Measurements from ENCODE around the gene C10orf90.
A peak's percentile ranks its signal among the peaks of the same experiment; 100 is the strongest.
"Not testable (repeated sequence)": the region's sequence is repeated elsewhere in the genome, so short reads cannot be mapped to it uniquely, and the experiment has no call there.

C10orf90 gene

GRCh38 chr10:126585249-126586017 lies 85.1 kb downstream of the C10orf90 start:
- DNase-seq (ENCODE audit: low spot score) (no peak), FAIRE-seq (no peak)

DNA sequence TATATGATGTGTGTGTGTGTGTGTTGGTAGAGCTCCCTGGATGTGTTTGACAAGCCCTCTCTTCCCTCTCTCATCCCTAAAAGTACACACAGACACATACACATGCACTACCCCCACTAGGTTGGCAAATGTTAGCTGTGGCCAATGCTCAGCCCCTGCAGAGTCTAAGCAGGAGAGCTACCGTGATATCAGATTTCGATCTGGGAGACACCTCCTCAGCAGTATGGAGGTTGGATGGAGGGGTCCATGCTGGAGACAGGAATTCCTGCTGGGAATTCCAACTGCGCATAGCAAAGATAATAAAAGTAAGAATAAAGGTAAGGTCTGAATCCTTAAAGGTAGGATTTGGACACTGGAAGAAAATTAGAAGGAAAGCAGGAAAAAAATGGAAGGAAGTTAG lies 85.7 kb downstream of the C10orf90 start:
- FAIRE-seq (no peak), DNase-seq (ENCODE audit: low spot score) (no peak)

DNA sequence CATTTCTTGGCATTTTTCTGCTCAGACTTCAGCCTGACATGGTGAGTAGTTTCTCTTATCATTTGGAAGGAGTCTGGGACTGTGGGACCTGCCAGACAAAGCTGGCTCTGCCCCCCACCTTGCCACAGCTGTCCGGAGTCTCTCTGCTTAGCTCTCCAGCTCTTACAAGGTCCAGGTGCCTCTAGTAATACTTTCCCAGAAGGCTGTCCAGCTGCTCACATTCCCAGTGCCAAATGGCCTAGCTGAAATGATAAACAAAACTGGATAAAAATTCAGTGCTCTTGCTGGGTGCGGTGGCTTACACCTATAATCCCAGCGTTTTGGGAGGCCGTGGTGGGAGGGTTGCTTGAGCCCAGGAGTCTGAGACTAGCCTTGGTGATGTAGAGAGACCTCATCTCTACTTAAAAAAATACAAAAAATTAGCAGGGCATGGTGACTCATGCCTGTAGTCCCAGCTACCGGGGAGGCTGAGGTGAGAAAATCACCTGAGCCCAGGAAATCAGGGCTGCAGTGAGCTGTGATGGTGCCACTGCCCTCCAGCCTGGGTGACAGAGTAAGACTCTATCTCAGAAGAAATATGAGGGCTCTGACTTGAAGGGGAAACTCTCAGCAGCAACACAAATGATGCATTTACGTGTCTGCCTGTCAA lies 86.8 kb downstream of the C10orf90 start:
- DNase-seq (ENCODE audit: low spot score): no peak
- FAIRE-seq: no peak

- DNase-seq (ENCODE audit: low spot score) (no peak), FAIRE-seq (no peak)
These were observed 88.8 kb downstream of the C10orf90 start for GRCh38 chr10:126581648-126582046.

DNA sequence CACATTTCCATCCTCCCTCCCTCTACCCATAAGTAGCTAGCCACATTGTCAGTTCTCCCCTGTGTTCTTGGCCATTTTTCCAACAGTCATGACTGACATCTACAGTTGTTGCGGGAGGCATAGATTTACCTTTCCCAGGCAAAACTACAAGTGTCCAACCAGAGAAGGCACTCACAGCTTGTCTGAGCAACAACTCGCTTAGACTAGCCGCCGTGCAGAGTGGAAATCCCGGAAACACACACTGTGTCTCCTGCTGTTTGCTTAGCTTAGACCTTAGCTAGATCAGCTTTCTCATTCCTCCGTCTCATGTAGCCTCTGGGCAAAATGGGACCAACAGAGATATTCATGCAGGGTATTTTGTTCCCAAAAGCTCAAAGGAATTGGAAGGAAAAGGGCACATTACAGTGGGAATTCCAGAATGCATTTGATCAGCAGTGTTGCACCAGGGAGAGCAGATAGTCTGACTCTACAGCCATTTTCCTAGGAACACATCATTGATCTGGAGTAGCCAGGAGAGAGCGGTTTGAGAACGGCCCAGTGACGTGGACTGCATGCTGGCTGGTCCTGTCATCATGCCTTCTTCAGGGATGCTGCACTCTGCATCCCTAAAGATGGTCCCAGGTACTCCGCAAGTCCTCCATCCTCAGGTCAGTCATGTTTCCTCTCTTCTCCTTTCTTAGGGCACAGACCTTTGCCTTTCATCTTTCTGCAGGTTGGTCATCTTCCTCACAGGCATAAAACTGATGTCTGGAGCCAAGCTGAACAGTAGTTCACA lies 89.4 kb downstream of the C10orf90 start:
- FAIRE-seq (peak; percentile 50), DNase-seq (ENCODE audit: low spot score) (no peak)

DNA sequence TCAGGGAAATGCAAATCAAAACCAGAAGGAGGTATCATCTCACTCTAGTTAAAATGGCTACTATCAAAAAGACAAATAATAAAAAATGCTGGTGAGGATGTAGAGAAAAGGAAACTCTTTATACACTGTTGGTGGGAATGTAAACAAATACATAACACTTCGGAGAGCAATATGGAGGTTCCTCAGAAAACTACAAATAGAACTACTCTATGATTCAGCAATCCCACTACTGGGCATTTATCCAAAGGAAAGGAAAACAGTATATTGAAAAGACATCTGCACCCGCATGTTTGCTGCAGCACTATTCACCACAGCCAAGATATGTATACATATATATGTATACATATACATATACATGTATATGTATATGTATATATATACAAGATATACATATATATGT lies 94.2 kb downstream of the C10orf90 start:
- no peak for DNase-seq (ENCODE audit: low spot score)
- no peak for FAIRE-seq

GRCh38 chr10:126570621-126571602 lies 99.6 kb downstream of the C10orf90 start:
- FAIRE-seq (no peak), DNase-seq (ENCODE audit: low spot score) (no peak)

DNA sequence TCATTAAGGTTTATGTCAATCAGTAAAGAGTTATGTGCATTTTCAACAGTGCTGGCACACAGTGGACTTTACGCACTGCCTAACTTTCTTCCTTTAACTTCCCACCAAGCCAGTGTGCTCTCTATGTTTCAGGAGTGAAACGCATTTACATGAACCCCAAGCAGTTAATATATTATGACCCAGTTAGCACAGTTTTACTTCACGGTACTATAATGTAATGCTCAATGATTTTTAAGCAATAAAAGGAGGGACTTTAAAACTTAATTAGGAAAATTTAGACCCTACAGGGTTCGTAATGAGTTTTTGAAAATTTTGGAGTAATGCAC lies 100.3 kb downstream of the C10orf90 start:
- DNase-seq (ENCODE audit: low spot score): no peak
- FAIRE-seq: no peak

GRCh38 chr10:126569513-126570244 lies 100.8 kb downstream of the C10orf90 start:
- DNase-seq (ENCODE audit: low spot score) (peak; percentile 45), FAIRE-seq (no peak)

- no peak for FAIRE-seq
- no peak for DNase-seq (ENCODE audit: low spot score)
These were observed 101.6 kb downstream of the C10orf90 start for GRCh38 chr10:126568809-126569385.

GRCh38 chr10:126565871-126566270 lies 104.6 kb downstream of the C10orf90 start:
- FAIRE-seq (peak; percentile 5), DNase-seq (ENCODE audit: low spot score) (no peak)

- DNase-seq (ENCODE audit: low spot score) (peak; percentile 42), FAIRE-seq (no peak)
These were observed 105.1 kb downstream of the C10orf90 start for GRCh38 chr10:126565441-126565840.

GRCh38 chr10:126564326-126564888 lies 106.1 kb downstream of the C10orf90 start:
- DNase-seq (ENCODE audit: low spot score) (no peak), FAIRE-seq (no peak)

- DNase-seq (ENCODE audit: low spot score): no peak
- FAIRE-seq: no peak
These were observed 107.1 kb downstream of the C10orf90 start for GRCh38 chr10:126563361-126563760.

DNA sequence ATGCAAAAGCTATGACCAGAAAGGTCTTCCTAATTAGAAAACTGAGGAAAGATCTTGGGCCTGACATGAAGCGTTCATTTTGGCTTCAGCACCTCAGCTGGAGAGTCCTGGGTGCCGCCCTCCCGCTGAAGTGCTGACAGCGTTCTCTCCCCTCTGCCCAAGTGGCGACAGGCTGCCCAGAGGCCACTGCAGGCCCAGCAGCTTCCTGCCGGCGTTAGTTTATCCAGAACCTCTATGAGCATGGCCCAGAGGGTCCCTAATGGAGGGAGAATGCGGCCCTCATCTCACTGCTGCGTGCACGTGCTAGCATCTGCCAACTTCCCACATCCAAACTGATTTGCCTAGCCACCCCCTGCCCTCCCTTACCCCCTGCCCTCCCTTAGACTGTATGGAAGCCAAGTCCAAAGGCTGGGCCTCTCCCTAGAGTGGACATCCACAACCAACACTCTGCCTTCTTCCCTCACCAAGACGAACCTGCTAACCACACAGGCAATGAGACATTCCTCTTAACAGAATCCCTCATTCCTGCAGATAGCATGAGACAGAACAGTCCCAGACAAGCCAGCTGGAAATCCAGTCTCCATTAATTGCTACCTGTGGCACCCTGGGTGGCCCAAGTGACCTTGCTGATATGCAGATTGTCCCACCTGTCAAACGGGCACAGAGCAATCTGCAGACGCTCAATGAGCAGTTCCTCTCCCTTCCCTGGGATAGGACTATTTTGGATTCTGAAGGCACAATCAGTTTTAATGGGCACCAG lies 108.4 kb downstream of the C10orf90 start:
- no peak for DNase-seq (ENCODE audit: low spot score)
- no peak for FAIRE-seq

- no peak for DNase-seq (ENCODE audit: low spot score)
- no peak for FAIRE-seq
These were observed 109.1 kb downstream of the C10orf90 start for GRCh38 chr10:126561294-126561920.

- no peak for DNase-seq (ENCODE audit: low spot score)
- FAIRE-seq: no peak
These were observed 111.6 kb downstream of the C10orf90 start for GRCh38 chr10:126558881-126559280.

- no peak for FAIRE-seq
- DNase-seq (ENCODE audit: low spot score): no peak
These were observed 119.3 kb downstream of the C10orf90 start for GRCh38 chr10:126551202-126551601.

GRCh38 chr10:126550586-126550985 lies 119.9 kb downstream of the C10orf90 start:
- FAIRE-seq; DNase-seq (ENCODE audit: low spot score): not testable (repeated sequence)

Measured in urothelium cell line (cell line).